ENCODE data around the gene ZBTB39.

DNA sequence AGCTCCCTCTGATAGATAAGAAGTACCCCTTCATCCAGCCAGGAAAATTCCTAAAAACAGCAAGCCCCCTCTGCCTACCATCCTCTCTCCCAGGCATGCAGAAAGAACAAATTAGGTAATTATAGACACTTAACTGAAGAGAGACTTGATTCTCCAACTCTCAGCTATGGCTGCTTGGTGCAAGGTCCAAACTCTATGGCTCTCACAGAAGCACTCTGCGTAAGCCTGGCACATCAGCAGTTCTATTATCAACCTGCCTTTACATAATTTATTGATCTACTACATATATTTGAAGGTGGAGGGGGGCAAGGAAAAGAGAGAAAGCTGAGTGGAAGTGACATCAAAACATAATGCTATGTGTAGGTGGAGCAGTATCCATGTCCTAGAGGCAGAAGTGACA, 44.7 kb upstream of the ZBTB39 start:
- TF ChIP-seq, protein P1, sequence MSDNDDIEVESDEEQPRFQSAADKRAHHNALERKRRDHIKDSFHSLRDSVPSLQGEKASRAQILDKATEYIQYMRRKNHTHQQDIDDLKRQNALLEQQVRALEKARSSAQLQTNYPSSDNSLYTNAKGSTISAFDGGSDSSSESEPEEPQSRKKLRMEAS (IDR thresholded peaks at IDR 0.05): no peak
- TF ChIP-seq YY1 (IDR thresholded peaks at IDR 0.05; ENCODE audit: low read depth) (no peak), EP300 (IDR thresholded peaks at IDR 0.05; ENCODE audit: borderline replicate concordance) (no peak), RAD21 (IDR thresholded peaks at IDR 0.05; ENCODE audit: low read depth) (no peak), CEBPB (IDR thresholded peaks at IDR 0.05) (no peak), TCF12 (IDR thresholded peaks at IDR 0.05; ENCODE audit: low read depth) (no peak), FOXM1 (IDR thresholded peaks at IDR 0.05; ENCODE audit: borderline replicate concordance, low read depth) (no peak)
- TF ChIP-seq, protein P2, sequence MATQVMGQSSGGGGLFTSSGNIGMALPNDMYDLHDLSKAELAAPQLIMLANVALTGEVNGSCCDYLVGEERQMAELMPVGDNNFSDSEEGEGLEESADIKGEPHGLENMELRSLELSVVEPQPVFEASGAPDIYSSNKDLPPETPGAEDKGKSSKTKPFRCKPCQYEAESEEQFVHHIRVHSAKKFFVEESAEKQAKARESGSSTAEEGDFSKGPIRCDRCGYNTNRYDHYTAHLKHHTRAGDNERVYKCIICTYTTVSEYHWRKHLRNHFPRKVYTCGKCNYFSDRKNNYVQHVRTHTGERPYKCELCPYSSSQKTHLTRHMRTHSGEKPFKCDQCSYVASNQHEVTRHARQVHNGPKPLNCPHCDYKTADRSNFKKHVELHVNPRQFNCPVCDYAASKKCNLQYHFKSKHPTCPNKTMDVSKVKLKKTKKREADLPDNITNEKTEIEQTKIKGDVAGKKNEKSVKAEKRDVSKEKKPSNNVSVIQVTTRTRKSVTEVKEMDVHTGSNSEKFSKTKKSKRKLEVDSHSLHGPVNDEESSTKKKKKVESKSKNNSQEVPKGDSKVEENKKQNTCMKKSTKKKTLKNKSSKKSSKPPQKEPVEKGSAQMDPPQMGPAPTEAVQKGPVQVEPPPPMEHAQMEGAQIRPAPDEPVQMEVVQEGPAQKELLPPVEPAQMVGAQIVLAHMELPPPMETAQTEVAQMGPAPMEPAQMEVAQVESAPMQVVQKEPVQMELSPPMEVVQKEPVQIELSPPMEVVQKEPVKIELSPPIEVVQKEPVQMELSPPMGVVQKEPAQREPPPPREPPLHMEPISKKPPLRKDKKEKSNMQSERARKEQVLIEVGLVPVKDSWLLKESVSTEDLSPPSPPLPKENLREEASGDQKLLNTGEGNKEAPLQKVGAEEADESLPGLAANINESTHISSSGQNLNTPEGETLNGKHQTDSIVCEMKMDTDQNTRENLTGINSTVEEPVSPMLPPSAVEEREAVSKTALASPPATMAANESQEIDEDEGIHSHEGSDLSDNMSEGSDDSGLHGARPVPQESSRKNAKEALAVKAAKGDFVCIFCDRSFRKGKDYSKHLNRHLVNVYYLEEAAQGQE (IDR thresholded peaks at IDR 0.05; ENCODE audit: low read depth): no peak
